AG10803 (cell line): ENCODE measurements around the gene SSU72.
"Not testable (repeated sequence)": the region's sequence is repeated elsewhere in the genome, so short reads cannot be mapped to it uniquely, and the experiment has no call there.

Experiments
- DNase-seq: peaks from one replicate; pipeline ENCODE4 v3.0.0; 2010; ENCODE audit warnings: low read depth
- H3K4me3 ChIP-seq: 2 replicates; pipeline ENCODE4 v1.5.1; 2011; ENCODE audit warnings: mild to moderate bottlenecking, low read length, control low read depth
- TF ChIP-seq, protein P1 (sequence below): conservative IDR thresholded peaks from 2 replicates; pipeline ENCODE4 v1.5.1; 2011; ENCODE audit warnings: mild to moderate bottlenecking, low read length, control low read depth, inconsistent platforms

The SSU72 gene

DNA sequence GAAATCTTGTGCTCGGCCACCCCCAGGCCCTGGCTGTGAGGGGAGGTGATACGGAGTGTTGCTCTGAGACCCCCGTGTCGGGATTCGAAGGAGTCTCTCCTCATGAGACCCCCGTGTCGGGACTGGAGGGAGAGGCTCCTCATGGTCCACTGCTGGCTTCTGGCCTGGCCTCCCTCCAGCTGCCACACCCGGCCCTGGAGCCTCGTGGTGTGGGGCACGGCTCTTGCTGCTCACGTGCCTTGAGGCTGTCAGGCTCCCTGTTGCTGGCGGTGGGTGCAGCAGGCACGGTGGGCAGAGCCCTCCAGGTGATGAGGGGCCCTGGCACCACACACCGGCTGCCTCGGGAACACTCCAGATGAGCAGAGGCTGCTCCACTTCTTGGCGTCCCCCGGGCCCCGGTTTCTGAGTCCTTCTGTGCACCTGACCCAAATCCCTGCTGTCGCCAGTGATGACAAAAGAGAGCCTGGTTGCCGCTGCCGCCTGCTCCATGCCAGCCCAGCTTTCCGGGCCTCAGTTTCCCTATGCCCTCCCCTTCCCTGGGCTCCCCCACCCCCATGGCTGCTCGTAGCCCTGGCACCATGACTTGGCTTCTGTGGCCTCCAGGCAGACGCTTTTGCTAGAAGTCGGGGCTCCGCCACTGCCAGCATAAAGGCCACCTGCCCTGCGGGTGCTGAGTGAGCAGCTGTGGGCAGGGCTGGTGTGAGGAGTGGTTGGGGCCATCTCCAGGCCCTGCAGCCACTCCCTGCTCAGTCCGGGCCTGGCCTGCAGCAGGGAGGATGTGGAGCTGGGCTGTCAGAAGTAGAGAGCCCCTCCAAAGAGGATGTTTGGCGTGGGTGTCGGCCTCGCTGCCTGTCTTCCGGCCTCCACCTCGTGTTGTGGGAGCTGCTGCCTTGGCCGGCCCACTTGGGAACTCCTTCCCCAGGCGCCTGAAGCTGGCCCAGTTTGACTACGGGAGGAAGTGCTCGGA, 46.1 kb downstream of the SSU72 start:
- no peak for DNase-seq
- no peak overlapping the region for H3K4me3 ChIP-seq
- TF ChIP-seq, protein P1, sequence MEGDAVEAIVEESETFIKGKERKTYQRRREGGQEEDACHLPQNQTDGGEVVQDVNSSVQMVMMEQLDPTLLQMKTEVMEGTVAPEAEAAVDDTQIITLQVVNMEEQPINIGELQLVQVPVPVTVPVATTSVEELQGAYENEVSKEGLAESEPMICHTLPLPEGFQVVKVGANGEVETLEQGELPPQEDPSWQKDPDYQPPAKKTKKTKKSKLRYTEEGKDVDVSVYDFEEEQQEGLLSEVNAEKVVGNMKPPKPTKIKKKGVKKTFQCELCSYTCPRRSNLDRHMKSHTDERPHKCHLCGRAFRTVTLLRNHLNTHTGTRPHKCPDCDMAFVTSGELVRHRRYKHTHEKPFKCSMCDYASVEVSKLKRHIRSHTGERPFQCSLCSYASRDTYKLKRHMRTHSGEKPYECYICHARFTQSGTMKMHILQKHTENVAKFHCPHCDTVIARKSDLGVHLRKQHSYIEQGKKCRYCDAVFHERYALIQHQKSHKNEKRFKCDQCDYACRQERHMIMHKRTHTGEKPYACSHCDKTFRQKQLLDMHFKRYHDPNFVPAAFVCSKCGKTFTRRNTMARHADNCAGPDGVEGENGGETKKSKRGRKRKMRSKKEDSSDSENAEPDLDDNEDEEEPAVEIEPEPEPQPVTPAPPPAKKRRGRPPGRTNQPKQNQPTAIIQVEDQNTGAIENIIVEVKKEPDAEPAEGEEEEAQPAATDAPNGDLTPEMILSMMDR = no peak

DNA sequence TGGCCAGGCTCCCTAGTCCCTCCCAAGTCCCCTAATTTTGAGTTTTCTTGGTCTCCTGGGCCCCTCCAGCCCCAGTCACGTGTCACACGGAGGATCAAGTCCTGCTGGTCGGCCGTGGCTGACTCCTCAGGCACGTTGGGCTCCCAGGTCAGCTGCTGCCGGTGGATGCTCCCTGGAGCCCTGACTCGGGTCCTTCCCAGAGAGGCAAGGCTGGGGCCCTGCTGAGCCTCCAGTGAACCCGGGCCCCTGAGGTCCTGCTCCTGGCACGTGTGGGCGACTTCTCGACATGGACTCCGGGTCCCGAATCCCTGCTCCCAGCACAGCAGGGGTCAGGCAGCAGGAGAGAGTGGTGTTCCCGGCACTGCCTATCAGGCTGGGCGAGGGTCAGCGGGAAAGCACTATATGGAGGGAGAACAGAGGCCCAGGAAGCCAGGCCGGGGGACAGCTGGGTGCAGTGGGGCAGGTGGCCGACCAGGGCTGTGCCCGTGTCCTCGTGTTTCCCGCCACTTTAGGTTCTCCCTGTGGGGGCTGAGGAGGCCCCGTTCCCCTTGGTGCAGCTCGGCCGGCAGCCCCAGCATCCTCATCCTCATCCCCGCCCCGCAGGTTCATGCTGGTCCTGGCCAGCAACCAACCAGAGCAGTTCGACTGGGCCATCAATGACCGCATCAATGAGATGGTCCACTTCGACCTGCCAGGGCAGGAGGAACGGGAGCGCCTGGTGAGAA, 47.4 kb downstream of the SSU72 start:
- H3K4me3 ChIP-seq = no peak overlapping the region
- TF ChIP-seq, protein P1 = no peak
- DNase-seq = no peak

DNA sequence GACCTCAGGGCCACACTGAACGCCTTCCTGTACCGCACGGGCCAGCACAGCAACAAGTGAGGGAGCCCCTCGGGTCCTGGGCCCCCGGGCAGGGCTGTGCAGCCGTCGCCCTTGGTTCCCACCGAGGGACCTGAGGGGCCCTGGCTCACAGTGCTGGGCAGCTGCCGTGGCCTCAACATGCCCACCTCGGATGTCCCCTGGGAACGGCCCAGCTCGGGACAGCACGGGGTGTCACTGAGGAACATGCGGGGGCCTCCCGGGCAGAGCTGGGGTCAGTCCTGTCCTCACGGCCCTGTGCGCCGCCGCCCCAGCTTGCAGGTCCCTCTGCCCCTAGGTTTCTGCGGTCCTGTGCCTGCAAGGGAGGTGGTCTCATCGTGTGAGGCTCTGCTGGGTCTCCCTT, 48.2 kb downstream of the SSU72 start:
- DNase-seq, H3K4me3 ChIP-seq: not testable (repeated sequence)

DNA sequence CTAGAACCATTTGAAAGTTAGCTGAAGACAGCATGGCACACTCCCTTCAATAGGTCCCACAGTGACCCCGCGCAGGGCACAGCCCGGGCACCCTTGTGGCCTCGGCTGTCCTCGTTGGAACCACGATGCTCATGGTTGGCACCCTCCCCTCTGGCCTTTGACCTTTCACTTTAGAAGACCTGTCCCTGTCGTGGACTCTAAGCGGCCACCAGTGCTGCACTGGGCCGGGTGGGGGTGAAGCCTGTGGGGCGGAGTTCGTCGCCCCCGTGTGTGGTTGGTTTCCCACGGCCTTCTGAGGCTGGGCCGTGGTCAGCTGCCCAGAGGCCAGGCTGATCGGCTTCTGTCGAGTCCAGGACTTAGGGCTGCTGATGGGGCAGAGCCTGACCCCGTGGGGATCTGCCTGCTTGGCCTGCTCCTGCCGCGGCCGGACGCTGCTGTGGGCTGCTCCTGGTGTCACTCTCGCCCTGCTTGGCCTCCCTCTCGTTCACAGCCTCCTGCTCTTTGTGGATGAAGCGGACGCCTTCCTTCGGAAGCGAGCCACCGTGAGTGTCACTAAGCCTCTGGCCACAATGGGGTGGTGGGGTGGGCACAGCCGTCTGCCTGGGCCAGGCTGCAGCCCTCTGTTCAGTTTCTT, 49.8 kb downstream of the SSU72 start:
- DNase-seq, H3K4me3 ChIP-seq: not testable (repeated sequence)

DNA sequence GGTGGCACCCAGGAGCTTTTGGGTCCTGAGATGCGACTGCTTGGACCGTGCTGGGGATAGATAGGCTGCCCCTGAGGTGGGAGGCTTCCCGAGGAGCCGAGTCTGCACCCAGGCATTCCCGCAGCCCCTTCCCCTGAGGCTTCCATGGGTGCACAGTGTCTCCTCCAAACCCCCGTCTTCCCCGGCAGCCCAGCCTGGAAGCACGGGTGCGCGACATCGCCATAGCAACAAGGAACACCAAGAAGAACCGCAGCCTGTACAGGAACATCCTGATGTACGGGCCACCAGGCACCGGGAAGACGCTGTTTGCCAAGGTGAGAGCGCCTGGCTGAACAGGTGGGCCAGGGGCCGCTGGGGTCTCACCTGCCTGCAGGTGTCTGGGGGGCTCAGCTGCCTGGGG, 51.0 kb downstream of the SSU72 start:
- not testable (repeated sequence) for DNase-seq

DNA sequence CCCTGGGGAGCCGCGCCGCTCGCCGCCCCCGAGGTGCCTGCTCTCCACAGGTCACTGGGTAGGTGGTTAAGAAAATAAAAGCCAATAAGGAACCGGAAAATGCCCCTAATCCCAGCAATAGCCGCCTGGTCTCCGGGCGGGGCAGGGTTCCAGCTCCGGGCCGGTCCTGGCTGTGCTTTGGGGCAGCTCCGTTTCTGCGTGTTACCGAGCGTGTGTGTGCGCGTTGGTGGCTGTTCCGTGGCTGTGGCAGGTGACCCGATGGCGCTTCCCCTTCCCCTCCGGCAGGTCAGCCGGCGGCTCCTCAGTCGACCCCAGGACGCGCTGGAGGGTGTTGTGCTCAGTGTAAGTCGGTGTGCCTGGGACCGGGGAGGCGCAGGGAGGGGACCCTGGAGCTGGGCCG, 51.4 kb downstream of the SSU72 start:
- not testable (repeated sequence) for H3K4me3 ChIP-seq, DNase-seq

More for the DNA sequence above, 51.0 kb downstream of the SSU72 start:
- not testable (repeated sequence) for H3K4me3 ChIP-seq

DNA sequence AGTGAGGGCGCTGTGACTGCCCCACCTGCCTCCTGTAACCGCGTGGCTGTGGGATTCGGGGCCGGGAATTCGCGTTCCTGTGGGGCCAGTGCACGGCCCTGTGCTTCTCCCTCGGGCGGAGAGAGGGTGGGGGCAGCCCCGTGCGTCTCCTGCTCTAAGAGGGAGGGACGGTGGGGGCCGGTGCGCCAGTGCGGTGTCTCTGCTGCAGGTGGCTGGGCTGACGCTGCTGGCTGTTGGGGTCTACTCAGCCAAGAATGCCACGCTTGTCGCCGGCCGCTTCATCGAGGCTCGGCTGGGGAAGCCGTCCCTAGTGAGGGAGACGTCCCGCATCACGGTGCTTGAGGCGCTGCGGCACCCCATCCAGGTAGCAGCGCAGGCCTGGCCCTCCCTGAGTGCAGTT, 52.1 kb downstream of the SSU72 start:
- not testable (repeated sequence) for H3K4me3 ChIP-seq, DNase-seq

DNA sequence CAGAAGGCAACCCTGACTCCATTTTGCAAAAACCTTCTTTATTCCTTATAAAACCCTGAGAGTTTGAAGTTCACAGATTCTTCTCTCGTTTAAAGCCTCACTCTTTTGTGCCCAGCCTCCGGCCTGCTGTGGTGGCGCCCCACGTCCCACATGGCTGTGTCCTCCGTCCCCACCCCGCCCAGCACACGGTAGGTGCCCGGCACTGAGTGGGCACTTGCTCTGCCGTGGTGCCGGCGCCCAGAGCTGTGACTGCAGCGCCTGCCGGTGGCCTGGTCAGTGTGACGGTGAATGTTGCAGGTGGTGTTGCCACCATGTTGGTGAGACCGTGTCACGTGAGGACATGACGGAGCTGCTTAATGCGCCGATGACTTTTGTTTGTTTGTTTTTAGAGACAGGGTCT, 53.3 kb downstream of the SSU72 start:
- DNase-seq = no peak
- no peak overlapping the region for H3K4me3 ChIP-seq

DNA sequence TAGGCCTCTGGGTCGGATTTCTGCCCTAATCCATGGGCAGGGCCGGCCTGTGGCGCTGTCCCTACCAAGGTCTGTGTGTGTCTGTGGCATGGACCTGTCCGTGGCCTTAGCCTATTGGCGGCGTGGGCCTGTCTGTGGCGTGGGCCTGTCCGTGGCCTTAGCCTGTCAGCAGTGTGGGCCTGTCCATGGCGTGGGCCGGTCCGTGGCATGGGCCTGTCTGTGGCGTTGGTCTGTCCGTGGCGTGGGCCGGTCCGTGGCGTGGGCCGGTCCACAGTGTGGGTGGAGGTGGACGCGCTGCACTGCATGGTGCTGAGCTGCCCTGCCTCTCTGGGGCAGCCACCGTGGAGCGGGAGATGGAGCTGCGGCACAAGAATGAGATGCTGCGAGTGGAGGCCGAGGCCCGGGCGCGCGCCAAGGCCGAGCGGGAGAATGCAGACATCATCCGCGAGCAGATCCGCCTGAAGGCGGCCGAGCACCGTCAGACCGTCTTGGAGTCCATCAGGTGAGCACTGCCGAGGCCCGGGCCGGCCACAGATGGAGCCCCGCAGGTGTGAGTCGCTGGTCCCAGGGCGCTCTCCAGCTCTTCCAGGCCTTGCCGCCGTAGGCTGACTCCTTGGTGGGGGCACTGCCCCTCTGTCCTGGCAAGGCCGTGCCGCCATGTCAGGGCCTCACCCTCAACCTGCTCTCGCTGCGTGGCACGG, 54.7 kb downstream of the SSU72 start:
- not testable (repeated sequence) for H3K4me3 ChIP-seq, DNase-seq

More for the DNA sequence above, 53.3 kb downstream of the SSU72 start:
- TF ChIP-seq, protein P1 = no peak

DNA sequence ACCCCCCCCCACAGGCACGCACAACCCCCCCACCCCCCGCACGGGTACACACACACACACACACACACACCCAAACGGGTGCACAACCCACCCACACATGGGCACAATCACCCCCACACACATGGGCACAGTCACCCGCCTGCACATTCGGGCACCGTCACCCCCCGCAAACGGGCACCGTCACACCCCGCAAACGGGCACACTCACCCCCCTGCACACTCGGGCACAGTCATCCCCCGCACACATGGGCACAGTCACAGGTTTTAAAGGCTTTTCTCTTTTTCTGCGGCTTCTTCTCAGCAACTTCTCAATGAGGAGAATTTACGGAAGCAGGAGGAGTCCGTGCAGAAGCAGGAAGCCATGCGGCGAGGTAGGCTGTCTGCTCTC, 56.0 kb downstream of the SSU72 start:
- not testable (repeated sequence) for H3K4me3 ChIP-seq, DNase-seq
